NCI-H2196 treated with DMSO at 0.1 percent for 48 hours (cell line): ENCODE results near the gene NAP1L4.

Source experiments
- DNase-seq: peaks from one replicate; lab custom pipeline; 2025; ENCODE audit not compliant: unreplicated experiment; lab: John Stamatoyannopoulos, UW

Gene NAP1L4

DNA sequence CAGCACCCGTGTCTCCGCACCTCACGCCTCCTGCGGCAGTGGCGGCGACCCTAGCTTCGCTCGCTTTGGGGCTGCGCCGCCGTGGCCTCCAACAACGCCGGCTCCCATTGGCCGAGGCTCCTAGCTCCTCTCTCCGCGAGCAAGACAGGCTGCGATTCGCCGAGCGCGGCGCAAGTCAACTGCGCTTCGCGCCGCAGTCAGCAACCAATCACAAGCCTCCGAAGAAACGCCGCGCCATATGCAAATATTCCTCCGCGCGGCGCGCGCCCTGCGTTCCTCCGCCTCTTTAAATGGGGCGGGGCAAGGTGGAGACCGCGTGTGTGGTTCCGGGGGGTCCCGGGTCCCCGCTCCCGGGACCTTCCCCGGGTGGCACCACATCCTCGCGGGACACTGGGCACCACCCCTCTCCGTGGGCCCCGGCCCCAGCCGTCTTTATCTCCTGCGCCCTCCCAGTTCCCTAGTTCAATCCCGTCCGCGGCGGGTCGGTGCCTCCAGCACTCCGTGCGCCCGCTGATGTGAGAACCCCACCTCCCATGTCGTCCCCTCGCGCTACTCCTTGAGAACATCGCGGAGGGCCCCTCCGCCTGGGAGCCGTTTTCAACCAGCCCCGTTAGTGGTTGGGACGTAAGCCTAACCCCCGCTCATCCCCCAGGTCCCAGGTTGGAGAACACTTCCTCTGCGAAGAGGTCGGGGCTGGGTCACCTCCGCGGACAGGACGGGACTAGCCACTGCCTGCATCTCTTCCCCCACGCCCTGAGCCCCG is at the start of gene NAP1L4:
TSS of gene NAP1L4 (minus strand) at position 96 of the 763 bp plus-strand sequence. CDS start 13,109 bp downstream, outside the sequence.
- peak; percentile 95 for DNase-seq

- no peak for DNase-seq
Measured at GRCh38 chr11:3040881-3041280, 48.8 kb upstream of the NAP1L4 start.

DNA sequence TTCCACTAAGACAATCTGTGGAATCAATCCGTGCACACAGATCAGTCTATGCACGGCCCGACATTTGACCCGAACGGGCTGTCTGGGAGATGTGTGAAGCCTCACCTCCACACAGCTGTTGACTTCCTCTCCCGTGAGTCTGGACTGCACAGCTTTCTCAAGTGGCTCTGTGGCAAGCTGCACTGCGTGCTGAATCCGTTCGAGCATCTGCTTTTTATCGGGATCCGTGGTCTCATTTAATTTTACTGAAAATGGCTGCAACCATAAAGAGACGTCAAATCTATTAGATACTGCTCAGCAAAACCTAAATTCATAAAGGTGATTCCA is 45.8 kb upstream of the NAP1L4 start:
- no peak for DNase-seq

GRCh38 chr11:3037040-3037944 is 45.2 kb upstream of the NAP1L4 start:
- DNase-seq = peak; percentile 61

DNA sequence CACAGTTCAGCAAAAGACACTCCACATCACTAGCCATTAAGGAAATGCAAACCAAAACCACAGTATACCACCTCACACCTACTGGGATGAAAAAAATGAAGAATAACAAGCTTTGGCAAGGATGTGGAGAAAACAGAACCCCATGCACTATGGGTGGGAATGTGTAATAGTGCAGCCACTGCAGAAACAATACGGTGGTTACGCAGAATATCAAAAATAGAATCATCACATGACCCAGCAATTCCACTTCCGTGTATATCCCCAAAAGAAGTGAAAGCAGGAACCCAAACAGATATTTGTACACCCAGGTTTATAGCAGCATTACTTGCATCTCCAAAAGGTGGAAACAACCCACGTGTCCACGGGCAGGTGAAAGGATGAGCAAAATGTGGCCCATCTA is 44.3 kb upstream of the NAP1L4 start:
- DNase-seq = no peak

DNA sequence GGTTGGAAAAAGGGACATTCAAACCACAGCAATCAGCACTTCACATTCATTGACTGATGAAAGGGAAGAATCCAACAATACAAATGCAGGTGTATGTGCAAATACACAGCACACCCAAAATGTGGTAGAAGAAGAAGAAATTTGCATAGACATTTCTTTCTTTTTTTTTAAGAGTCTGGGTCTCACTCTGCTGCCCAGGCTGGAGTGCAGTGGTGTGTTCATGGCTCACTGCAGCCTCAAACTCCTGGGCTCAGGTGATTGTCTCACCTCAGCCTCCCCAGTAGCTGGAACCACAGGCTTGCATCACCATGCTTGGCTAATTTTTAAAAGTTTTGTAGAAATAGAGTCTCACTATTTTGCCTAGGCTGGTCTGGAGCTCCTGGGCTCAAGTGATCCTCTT is 43.2 kb upstream of the NAP1L4 start:
- no peak for DNase-seq

- DNase-seq = no peak
Measured at GRCh38 chr11:3030289-3031070, 38.4 kb upstream of the NAP1L4 start.

DNA sequence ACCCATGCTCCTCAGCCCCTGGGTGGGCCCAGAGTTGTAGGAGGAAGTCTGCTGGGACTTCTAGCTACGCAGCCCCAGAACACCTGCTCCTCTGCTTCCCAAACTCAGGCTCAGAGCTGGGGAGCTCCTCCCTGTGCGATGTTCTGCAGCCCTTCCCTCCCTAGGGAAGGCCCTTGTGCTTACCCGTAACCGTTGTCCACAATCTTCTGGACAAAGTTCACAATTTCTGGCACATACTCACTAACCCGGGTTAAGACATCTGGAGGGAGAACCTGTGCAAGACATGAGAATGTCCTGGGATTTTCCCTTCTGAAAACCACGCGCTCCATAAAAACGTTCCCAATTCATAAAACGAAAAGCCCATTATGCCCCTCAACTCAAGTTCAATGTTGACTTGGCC is 36.7 kb upstream of the NAP1L4 start:
- no peak for DNase-seq

- no peak for DNase-seq
Measured at GRCh38 chr11:3026803-3027202, 34.7 kb upstream of the NAP1L4 start.

GRCh38 chr11:3022982-3023381 is 30.9 kb upstream of the NAP1L4 start:
- DNase-seq = no peak

GRCh38 chr11:3022300-3022967 is 30.3 kb upstream of the NAP1L4 start:
- no peak for DNase-seq

DNA sequence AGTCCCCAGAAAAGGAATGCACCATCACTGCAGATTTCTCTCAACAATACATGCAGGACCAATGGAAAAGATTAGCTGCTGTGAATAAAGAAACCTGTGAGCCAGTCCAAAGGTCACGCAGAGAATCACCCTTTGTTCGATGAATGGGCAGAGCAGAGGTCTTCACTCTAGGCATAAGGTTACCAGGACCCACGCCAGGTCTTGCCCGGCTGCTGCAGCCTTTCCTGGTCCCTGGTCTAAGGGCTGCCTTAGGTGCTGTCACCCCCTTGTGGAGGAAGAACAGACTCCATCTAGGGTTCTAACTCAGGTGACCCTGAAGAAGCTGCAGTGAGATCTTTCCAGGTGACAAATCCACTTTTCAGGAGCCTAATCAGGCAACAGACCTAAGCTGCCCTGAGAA is 29.0 kb upstream of the NAP1L4 start:
- peak; percentile 81 for DNase-seq

DNA sequence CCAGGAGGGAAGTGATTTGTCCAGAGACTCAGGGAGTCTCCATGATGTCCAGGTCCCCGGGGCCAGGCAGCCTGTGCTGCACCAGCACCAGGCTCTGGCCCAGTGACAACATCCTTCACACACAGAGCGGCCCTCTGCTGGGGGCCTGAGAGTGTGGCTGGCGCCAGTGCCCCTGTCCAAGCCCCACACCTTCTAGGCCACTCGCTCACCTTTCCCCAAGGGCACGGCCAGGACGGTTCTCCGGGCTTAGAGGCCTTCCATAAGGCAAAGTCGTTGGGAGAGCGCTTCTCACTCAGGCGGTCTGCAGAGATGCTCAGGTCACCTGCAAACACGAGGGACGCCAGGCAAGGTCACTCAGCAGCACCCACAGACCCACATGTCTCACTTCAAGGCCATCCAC is 27.9 kb upstream of the NAP1L4 start:
- no peak for DNase-seq

DNA sequence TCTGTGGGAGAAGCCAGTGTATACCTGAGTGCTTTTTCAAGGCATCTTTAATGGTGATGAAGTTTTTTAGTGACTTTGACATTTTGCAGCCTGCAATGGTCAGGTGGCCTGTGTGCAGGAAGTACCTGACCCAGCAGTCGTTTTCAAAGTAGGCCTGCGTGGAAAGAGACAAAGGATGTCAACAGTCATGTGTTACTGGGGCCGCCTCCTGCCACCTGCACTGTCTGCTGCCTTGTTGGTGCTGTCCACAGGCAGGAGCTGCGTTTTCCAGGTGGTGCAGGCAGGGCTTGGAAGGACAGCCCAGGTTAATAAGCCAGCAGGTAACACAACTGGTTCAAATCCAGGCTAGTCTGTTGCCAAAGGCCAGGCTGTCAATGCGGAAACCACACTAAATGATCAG is 26.5 kb upstream of the NAP1L4 start:
- no peak for DNase-seq

DNA sequence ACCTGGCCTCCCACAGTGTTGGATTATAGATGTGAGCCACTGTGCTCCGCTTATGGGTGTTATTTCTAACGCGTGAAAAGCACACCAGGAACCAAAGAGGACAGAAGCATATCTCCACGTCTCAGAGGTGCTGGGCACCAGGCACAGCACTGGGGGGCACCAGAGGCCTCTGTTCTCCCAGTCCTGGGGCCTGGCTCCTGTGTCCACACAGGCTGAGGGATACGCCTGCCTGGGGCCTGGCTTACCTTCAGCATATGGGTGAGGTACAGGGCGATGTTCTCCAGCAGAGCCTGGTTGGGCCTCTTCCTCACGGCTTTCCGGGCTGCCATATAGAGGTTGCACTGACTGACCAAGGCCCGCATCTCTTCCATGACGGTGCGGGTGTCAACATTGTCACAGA is 24.7 kb upstream of the NAP1L4 start:
- no peak for DNase-seq

GRCh38 chr11:3015796-3016195 is 23.7 kb upstream of the NAP1L4 start:
- no peak for DNase-seq

DNA sequence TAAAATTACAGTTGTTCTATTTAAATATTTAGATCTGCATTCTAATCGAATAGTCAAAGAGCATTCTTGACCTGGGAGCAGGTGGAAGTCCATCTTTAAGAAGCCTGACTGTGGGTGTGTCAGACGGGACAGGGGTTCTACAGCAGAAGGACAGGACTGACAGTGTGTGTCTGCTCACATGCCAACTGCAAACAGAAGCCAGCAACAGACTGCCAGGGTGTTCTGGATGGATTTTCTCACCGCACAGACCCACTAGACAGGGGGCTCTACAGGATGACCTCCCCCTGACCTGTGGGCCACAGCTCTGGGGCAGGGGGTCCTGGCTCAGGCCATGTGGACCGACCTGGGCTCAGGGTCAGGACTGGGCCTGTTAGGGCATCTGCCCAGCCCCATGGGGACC is 22.8 kb upstream of the NAP1L4 start:
- DNase-seq = no peak

DNA sequence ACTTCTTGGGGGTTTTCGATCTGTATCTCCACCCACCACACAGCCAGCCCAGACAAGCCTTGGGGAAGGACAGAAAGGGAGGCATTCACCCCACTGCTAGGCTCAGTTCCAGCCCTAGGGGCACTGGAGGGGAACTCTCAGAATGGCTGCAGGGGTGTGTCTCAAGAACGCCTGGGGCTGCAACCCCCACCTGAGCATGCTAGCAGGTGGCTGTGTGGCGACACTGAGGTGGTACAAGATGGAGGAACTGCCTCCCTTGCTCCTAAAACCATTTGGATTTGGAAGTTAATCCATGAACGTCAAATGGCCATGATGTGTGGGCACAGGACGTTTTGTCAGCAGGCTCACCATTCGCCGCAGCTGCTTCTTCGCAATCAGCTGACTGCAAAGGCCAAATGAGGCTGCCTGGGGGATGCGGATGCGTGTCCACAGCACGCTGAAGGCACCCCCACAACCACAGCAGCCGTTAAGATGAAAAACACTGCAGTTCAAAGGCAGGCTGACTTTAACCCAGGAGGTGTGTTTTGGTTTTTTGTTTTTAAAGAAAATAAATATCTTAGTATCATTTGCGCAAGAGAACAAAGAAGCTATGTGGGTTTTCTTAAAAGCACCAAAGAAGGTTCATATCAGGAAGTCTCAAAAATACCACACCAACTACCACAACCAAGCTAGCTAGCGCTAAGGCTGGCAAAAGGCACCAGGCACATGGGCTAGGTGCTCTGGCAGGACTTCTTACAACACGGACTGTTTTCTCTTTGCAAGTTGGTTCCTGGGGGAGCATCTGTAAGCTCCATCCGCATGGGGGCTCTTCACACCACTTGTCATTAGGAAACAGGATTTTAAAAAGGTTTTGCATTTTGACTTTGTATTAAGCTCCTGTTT is 22.2 kb upstream of the NAP1L4 start:
- DNase-seq = no peak

GRCh38 chr11:3011891-3012885 is 20.1 kb upstream of the NAP1L4 start:
- DNase-seq = no peak
